H7 (cell line): ENCODE measurements around the gene JAKMIP1. TPM values are rescaled to one million over a fixed set of nuclear protein-coding genes. Genes with fewer than 3 reads are reported as not detected.

ENCODE experiments used
- DNase-seq: peaks from one replicate; pipeline ENCODE4 v3.0.0; 2012
- H3K27me3 ChIP-seq: 2 replicates; pipeline ENCODE4 v1.6.0; 2011; ENCODE audit warnings: mild to moderate bottlenecking, low read length; ENCODE audit not compliant: control insufficient read depth, insufficient read depth
- H3K36me3 ChIP-seq: replicated peaks from 2 replicates; pipeline ENCODE4 v1.5.1; 2011; ENCODE audit warnings: low read length; ENCODE audit not compliant: control insufficient read depth, insufficient read depth
- H3K4me3 ChIP-seq: 2 replicates; pipeline ENCODE4 v1.5.1; 2011; ENCODE audit warnings: low read depth, mild to moderate bottlenecking, control low read depth, low read length, moderate library complexity; ENCODE audit not compliant: insufficient read depth
- total RNA-seq: library from RNA; depleted of rRNA; stranded (reverse); fragments of >200 nt; shearing (Covaris generic); gene quantifications from 2 replicates; pipeline ENCODE4 v1.2.3, GENCODE V29; 2014

The JAKMIP1 gene
- total RNA-seq, 1 experiment from 2014 or later: 10.3 TPM

DNA sequence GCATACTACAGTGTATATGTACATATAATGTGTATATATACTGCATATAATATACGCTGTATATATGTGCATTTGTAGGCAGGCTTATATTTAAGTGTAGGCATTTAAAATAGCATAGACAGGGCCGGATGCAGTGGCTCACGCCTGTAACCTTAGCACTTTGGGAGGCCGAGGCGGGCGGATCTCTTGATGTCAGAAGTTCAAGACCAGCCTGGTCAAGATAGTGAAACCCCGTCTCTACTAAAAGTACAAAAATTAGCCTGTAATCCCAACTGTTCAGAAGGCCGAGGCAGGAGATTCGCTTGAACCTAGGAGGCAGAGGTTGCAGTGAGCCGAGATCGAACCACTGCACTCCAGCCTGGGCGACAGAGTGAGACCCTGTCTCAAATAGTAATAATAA is 78.4 kb downstream of the JAKMIP1 start:
- no peaks in the 10 kb centered on the region for H3K36me3 ChIP-seq
- no peak overlapping the region for H3K4me3 ChIP-seq
- peaks cover 2% of the 10 kb centered on the region; the same call in 1 of the 2 replicates for H3K27me3 ChIP-seq
- DNase-seq: no peak

DNA sequence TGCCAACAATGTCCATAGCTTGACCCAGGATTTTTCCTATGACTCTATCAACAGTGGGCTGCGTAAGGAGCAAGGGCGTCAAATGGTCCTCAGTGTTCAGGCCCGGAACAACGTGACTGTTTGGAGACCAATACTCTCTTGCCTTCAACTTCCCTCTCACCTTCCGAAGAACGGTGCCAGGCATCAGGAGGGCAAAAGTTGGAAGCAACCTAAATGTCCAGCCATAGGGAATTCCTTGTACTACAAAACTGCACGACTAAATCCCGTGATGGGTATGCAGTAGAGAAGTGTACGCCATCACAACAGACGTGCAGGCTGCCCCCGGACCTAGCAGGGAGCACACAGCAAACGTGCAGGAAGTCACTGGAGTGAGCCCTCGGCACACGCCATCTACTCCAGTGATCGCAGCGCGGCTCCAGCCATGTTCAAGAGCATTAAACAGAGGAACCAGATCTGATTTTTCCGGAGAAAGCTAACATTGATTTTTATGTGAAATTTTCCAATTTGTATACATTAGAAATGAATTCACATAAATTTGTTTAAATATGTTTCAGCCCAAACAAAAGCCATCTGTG is 79.0 kb downstream of the JAKMIP1 start:
- no peak for DNase-seq
- Histone ChIP-seq H3K4me3 (no peak overlapping the region), H3K36me3 (no peaks in the 10 kb centered on the region), H3K27me3 (peaks cover 2% of the 10 kb centered on the region; the same call in 1 of the 2 replicates)

DNA sequence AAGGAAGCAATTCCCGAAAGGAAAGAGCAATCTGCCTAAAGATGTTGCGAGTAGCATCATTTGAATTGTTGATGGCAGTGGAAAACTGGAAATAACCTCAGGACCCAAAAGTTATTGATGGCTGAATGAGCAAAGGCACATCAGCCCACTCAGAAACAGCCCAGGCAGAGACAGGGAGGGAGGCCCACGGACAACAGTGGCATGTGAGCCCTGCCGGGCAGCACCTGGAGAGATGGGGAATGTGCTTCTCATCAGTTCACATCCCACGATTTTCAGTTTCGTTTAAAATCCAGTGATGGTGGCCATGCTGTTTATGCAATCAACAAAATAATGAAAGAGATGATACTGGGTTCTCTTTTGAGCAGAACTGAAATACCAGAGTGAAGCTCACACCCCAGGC is 80.0 kb downstream of the JAKMIP1 start:
- no peak overlapping the region for H3K4me3 ChIP-seq
- H3K27me3 ChIP-seq: peaks cover 2% of the 10 kb centered on the region; the same call in 1 of the 2 replicates
- H3K36me3 ChIP-seq: no peaks in the 10 kb centered on the region
- DNase-seq: no peak

DNA sequence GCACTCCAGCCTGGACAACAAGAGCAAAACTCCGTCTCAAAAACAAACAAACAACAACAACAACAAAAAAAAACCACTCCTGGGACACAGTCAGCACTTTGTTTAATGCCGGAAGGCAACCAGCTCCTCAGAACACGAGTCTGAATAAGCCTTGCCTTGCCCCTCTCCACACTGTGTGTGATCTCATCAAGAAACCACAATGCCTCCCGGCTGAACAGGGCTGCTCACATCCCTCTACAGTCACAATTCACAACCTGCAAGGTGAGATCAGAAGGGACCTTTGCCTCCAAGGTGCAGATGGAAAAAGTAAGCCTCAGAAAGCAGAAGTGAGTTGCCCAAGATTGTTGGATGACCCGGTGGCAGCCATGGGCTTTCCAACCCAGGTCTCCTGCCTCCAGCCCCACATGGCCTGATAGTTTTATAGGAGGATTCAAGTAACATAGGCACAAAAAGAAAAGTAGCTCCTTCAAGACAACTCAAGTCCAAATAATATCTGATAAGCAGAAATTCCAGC is 80.8 kb downstream of the JAKMIP1 start:
- Histone ChIP-seq H3K27me3 (peaks cover 2% of the 10 kb centered on the region; the same call in 1 of the 2 replicates), H3K4me3 (no peak overlapping the region), H3K36me3 (no peaks in the 10 kb centered on the region)
- no peak for DNase-seq

DNA sequence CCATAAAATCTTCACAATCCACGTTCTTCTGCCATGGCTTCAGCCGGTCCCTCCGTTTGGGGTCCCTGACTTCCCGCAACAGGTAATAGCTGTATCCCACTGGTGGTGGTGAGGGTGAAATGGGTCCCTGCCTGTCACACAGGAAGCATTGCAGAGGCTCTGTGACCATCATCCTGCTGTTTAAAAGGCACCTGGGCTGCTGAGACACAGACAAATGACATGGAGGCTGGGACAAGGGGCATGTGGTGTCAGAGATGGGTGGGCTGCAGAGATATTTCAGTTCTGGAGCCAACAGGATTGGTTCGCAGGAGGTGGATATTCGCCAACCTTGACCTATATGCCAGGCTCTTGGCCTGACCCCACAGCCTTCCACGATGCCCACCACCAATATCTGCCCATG is 82.1 kb downstream of the JAKMIP1 start:
- H3K36me3 ChIP-seq: no peaks in the 10 kb centered on the region
- no peak for DNase-seq
- no peak overlapping the region for H3K4me3 ChIP-seq
- peaks cover 2% of the 10 kb centered on the region; the same call in 1 of the 2 replicates for H3K27me3 ChIP-seq

DNA sequence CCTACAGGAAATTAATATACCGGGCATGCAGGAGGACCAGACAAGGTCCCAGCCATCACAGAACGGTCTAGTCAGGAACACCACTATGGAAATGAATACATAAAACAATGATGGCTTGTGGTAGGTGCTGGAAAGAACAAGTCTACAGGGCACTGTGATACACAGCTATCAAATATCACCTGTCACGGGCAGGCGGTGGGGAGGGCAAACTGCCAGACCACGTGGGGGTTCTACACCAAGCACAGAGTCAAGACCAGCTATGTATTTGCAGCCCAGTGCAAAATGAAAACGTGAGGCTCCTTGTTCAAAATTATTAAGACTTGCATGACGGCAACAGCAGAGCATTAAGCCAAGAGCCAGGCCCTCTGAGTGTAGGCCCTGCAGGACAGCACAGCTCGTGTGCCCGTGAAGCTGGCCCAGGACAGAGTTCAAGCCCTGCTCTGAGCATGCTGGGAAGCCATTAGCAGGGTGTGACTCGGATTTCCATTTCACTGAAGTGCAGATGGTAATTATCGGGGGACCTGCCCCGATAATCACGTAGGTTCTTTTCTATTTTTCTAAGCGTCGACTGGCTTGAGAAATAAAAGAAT is 83.6 kb downstream of the JAKMIP1 start:
- no peaks in the 10 kb centered on the region for H3K36me3 ChIP-seq
- no peak for DNase-seq
- peaks cover 2% of the 10 kb centered on the region; the same call in 1 of the 2 replicates for H3K27me3 ChIP-seq
- H3K4me3 ChIP-seq: no peak overlapping the region

DNA sequence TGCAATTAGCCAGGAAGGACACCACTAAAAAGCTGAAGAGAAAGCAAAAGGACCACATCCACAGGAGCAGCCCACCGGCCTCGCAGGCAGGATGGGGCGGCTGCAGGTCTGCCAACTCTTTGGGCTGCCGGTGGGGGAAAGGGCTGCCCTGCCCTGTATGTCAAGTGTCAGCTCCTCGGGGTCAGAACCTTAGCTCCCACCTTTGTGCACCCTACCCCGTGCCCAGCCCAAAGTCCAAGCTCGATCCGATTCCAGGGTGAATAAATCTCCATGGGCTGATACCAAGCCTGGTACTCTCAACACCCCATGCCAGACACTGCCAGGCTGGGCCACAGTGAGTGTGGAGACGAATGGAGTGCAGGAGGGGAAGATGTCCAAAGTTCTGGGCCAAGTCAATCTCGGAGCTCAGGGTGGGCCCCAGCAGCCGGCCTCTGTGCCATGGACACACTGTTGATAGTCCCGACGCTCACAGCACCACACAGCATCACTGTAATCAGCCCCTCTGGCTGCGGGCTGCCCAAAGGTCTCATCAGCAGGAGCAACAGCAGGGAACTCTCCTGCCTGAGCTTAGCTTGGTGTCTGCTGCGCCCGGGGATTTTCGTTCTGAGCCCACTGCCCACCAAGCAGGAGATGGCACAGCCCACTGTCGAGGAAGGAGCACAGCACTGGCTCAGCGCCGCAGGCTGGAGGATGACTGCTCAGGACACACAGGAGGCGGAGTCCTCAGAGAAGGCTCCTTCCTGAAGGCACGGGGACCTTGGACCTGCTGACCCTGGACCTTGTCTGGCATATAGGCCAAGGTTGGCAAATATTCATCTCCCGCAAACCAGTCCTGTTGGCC is 84.4 kb downstream of the JAKMIP1 start:
- Histone ChIP-seq H3K4me3 (no peak overlapping the region), H3K27me3 (peaks cover 2% of the 10 kb centered on the region; the same call in 1 of the 2 replicates), H3K36me3 (no peaks in the 10 kb centered on the region)
- no peak for DNase-seq

DNA sequence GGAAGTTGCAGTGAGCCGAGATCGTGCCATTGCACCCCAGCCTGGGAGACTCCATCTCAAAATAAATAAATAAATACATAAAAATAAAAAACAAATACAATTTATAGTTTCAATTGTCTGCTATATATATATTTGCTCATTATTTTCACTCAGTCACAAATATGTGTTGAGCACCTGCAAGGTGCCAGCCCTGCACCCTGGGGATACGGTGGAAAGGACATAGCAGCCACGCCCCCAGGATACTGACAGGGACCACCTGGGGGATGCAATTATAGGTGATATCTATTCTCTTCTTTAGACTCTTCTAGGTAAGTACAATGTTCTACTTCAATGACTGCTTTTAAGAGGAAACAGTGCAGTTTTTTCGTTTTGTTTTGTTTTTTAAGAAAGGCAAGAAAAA is 85.0 kb downstream of the JAKMIP1 start:
- Histone ChIP-seq H3K4me3 (no peak overlapping the region), H3K36me3 (no peaks in the 10 kb centered on the region), H3K27me3 (peaks cover 2% of the 10 kb centered on the region; the same call in 1 of the 2 replicates)
- no peak for DNase-seq

DNA sequence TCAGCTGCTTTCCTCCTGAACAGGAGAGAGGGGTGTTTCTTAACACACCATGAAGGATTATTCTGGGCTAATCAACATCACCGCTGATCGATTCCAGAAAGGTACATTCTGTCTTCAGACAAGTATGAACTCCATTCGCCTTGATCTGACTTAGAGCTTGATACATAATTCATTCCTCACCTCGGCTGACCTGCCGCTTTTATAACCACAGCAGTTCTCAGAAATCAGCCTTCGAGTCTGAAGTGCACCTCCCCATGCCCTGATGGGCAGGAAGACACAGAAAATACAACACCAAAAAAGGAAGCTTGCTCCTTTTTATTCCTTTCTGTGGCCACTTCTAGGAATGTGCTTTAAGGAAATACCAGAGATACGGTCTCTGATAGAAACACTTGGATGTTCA is 85.7 kb downstream of the JAKMIP1 start:
- DNase-seq: no peak
- H3K36me3 ChIP-seq: no peaks in the 10 kb centered on the region
- peaks cover 2% of the 10 kb centered on the region; the same call in 1 of the 2 replicates for H3K27me3 ChIP-seq
- no peak overlapping the region for H3K4me3 ChIP-seq

DNA sequence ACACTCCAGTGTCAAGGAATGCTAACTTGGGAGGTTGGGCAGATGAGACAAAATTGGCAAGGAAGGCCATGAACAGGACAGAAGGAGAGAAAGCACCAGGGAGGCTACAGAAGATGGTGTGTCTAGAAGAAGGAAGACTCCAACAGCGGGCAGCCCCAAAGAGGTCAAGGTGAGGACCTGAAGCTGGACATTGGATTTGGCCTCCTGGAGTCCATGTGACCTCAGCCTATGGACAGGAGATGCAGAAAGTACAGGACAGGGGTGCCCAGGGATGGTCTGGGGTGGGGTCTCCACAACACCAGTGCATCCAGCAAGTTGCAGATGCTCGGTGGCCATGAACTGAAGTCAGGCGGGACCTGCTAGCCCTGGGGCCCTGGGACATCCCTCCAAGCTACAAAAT is 86.2 kb downstream of the JAKMIP1 start:
- DNase-seq: no peak
- Histone ChIP-seq H3K4me3 (no peak overlapping the region), H3K36me3 (no peaks in the 10 kb centered on the region), H3K27me3 (peaks cover 2% of the 10 kb centered on the region; the same call in 1 of the 2 replicates)

DNA sequence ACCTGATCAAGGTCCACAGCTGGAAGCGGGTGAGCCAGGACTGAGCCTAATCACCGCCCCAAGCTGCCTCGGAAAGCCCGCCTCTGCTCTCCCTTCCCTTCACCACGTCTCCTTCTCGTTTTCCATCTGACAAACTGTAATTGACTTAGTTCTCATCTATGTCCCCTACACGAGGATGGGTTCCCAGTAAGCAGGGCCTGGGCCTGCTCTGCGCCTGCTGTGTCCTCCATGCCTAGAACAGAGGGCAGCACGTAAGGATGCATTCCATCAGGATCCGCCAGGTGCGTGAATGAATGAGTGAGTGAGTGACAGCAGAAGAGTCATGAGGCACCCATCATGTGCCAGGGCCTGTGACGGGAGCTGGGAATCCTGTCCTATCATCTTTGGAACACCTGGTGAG is 86.7 kb downstream of the JAKMIP1 start:
- H3K27me3 ChIP-seq: peaks cover 2% of the 10 kb centered on the region; the same call in 1 of the 2 replicates
- DNase-seq: peak; percentile 14
- H3K36me3 ChIP-seq: no peaks in the 10 kb centered on the region
- no peak overlapping the region for H3K4me3 ChIP-seq

DNA sequence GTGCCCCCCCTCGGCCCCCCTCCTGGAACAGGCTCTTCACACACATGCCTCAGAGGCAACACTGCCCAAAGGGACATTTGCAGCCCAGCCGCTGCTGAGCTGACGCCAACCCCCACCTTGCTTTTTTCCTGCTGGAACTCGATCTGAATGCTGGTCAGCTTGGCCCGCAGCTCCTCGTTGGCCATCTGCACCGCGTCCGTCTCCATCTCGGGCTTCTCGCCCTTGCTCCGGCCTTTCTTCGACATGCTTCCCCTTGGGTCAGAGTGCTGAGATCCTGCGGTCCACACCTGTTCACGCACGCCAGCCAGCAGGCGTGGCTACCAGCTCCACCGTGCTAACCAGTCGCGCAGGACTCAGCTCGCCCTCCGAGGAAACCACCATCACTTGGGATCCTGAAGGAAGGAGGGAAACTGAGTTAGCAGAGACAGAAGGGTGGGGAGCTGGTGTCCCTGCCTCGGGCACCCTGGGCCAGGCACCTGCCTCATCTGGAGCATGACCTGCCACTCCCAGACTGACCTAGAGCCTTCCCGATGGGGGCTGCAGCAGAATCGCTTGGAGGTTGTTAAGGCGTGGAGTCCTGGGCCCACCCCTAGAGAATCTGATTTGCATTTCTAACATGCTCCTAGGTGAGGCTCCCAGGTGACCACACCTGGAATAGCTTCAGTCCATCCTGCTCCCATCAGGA is 87.6 kb downstream of the JAKMIP1 start:
- peak; percentile 12 for DNase-seq
- H3K36me3 ChIP-seq: no peaks in the 10 kb centered on the region
- H3K4me3 ChIP-seq: no peak overlapping the region
- H3K27me3 ChIP-seq: no peaks in the 10 kb centered on the region

DNA sequence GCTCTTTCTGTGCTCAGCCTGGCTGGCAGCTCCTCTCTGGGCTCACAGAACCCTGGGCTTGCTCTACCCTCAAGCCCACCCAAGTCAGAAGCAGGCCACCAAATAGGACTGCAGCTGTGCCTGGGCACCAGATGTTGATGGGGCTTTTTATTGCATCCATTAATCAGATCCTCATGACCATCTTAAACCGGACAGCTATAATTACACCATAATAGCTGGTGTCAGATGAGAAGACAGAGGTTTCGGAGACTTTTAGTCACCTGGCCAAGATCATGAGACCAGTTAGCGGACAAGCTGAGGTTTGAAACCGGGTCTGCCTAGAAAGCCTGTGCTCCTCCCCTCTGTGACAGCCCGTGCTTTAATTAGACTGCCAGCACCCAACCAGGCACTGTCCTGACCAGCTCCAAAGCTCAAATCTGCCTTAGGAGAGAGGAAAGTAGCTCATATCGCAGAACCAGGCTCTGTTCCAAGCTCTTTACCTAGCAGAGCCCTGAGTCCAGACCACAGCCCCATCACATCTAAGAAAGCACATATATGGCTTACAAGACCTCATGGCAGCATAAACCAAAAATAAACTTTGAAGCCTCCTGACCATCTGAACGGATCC is 88.9 kb downstream of the JAKMIP1 start:
- no peaks in the 10 kb centered on the region for H3K36me3 ChIP-seq
- DNase-seq: no peak
- H3K27me3 ChIP-seq: no peaks in the 10 kb centered on the region

More for the DNA sequence above, 88.9 kb downstream of the JAKMIP1 start:
- no peak overlapping the region for H3K4me3 ChIP-seq
